Retinal pigment epithelial cell (primary cell): ENCODE data around the gene ENTPD5.

ENCODE experiments used
- DNase-seq: peaks from one replicate; pipeline ENCODE4 v3.0.0-alpha.2; 2010; ENCODE audit warnings: low read depth
- H3K4me3 ChIP-seq: 2 replicates; pipeline ENCODE4 v1.5.1; 2011; ENCODE audit warnings: mild to moderate bottlenecking, low read length, control low read depth, moderate library complexity
- CTCF ChIP-seq: conservative IDR thresholded peaks from 2 replicates; pipeline ENCODE4 v1.5.1; 2011; ENCODE audit warnings: low read depth, low read length, control low read depth, inconsistent platforms

Gene ENTPD5

GRCh38 chr14:74048281-74048680 lies 29.2 kb upstream of the ENTPD5 start:
- no peak overlapping the region for H3K4me3 ChIP-seq
- peak; percentile 11 for TF ChIP-seq CTCF
- no peak for DNase-seq

- TF ChIP-seq CTCF, result no peak
- DNase-seq, result no peak
- no peak overlapping the region for H3K4me3 ChIP-seq
Observed at GRCh38 chr14:74045522-74045921, 26.4 kb upstream of the ENTPD5 start.

GRCh38 chr14:74042296-74042695 lies 23.2 kb upstream of the ENTPD5 start:
- no peak for TF ChIP-seq CTCF
- no peak for DNase-seq
- H3K4me3 ChIP-seq, result no peak overlapping the region

GRCh38 chr14:74038020-74038859 lies 19.2 kb upstream of the ENTPD5 start:
- TF ChIP-seq CTCF, result peak; percentile 60
- H3K4me3 ChIP-seq, result no peak overlapping the region
- peak; percentile 23 for DNase-seq

GRCh38 chr14:74035556-74035955 lies 16.5 kb upstream of the ENTPD5 start:
- no peak overlapping the region for H3K4me3 ChIP-seq
- no peak for DNase-seq
- no peak for TF ChIP-seq CTCF

- no peak for DNase-seq
- H3K4me3 ChIP-seq, result no peak overlapping the region
- no peak for TF ChIP-seq CTCF
Observed at GRCh38 chr14:74034572-74034971, 15.5 kb upstream of the ENTPD5 start.

- TF ChIP-seq CTCF, result no peak
- no peak overlapping the region for H3K4me3 ChIP-seq
- DNase-seq, result no peak
Observed at GRCh38 chr14:74029136-74029535, 10.0 kb upstream of the ENTPD5 start.
